GM13977 (cell line): ENCODE measurements around the gene RNGTT.

ENCODE experiments used
- DNase-seq: peaks from one replicate; pipeline ENCODE4 v3.0.0; 2012; ENCODE audit warnings: low spot score
- CTCF ChIP-seq: IDR thresholded peaks from 2 replicates; pipeline ENCODE4 v1.5.1; 2012; ENCODE audit warnings: mild to moderate bottlenecking, control low read depth; ENCODE audit not compliant: insufficient read depth; ENCODE audit errors: extremely low read depth, missing control alignments
- in situ Hi-C: fragments of 300-500 bp; cut with MboI; formaldehyde crosslinking; loops from one replicate; pipeline ENCODE4 v1.12.0; 2022; ENCODE audit warnings: low sequenced_read_pairs, low pct_unique_long_range_greater_than_20kb, mixed read lengths, inconsistent platforms; ENCODE audit not compliant: unreplicated experiment

The RNGTT gene

GRCh38 chr6:88921734-88922133, 41.7 kb downstream of the RNGTT start:
- no peak for TF ChIP-seq CTCF
- in situ Hi-C loops = no loop called here
- DNase-seq = no peak

GRCh38 chr6:88920774-88921733, 42.4 kb downstream of the RNGTT start:
- no peak for DNase-seq
- in situ Hi-C loops = no loop called here
- no peak for TF ChIP-seq CTCF

GRCh38 chr6:88920088-88920487, 43.3 kb downstream of the RNGTT start:
- no peak for TF ChIP-seq CTCF
- no peak for DNase-seq
- in situ Hi-C loops = no loop called here

- TF ChIP-seq CTCF = peak; percentile 37
- DNase-seq = no peak
- in situ Hi-C loops = no loop called here
Measured at GRCh38 chr6:88919032-88919431, 44.4 kb downstream of the RNGTT start.

GRCh38 chr6:88916615-88917208, 46.7 kb downstream of the RNGTT start:
- in situ Hi-C loops = no loop called here
- no peak for DNase-seq
- TF ChIP-seq CTCF = no peak

- TF ChIP-seq CTCF = no peak
- in situ Hi-C loops = no loop called here
- no peak for DNase-seq
Measured at GRCh38 chr6:88914895-88915598, 48.4 kb downstream of the RNGTT start.
